Liver (tissue), 3 donors: ENCODE results near the gene PRKD1.

ENCODE experiments used
- GABPA ChIP-seq, 2 donors: IDR thresholded peaks in 1 of 2; conservative IDR thresholded peaks in 1 of 2; 2 replicates each; pipeline ENCODE4 v1.6.1; 2016; ENCODE audit warnings: antibody characterized with exemption in 2 of 2, mild to moderate bottlenecking in 1 of 2, moderate library complexity in 1 of 2
- JUND ChIP-seq, 2 donors: IDR thresholded peaks; 2 replicates each; pipeline ENCODE4 v1.6.1; 2016; ENCODE audit warnings: antibody characterized with exemption in 2 of 2
- RAD21 ChIP-seq, 2 donors: IDR thresholded peaks; 2 replicates each; pipeline ENCODE4 v1.6.1; 2016; ENCODE audit warnings: antibody characterized with exemption in 2 of 2, mild to moderate bottlenecking in 2 of 2
- SP1 ChIP-seq: IDR thresholded peaks from 2 replicates; pipeline ENCODE4 v1.6.1; 2018; ENCODE audit warnings: antibody characterized with exemption, mild to moderate bottlenecking
- YY1 ChIP-seq: IDR thresholded peaks from 2 replicates; pipeline ENCODE4 v1.6.1; 2016; ENCODE audit warnings: antibody characterized with exemption, mild to moderate bottlenecking
- TF ChIP-seq, protein P1 (sequence below): fragments of 150-350 bp; IDR thresholded peaks from 2 replicates; pipeline ENCODE4 v1.5.1; 2017; ENCODE audit warnings: improper control_type of control experiment, low read depth, low read length; ENCODE audit not compliant: missing input control
- TF ChIP-seq, protein P2 (sequence below): IDR thresholded peaks from 2 replicates; pipeline ENCODE4 v1.6.1; 2016; ENCODE audit warnings: antibody characterized with exemption
- TF ChIP-seq, protein P3 (sequence below): IDR thresholded peaks from 2 replicates; pipeline ENCODE4 v1.6.1; 2016; ENCODE audit warnings: antibody characterized with exemption, mild to moderate bottlenecking
- donor health status: healthy.
- donor health status: healthy.

GRCh38 chr14:29705801-29706200 is 221.8 kb downstream of the PRKD1 start:
- TF ChIP-seq SP1: no peak
- TF ChIP-seq YY1: no peak
- TF ChIP-seq RAD21 (IDR thresholded peaks at IDR 0.05): no peak
- TF ChIP-seq, protein P1, sequence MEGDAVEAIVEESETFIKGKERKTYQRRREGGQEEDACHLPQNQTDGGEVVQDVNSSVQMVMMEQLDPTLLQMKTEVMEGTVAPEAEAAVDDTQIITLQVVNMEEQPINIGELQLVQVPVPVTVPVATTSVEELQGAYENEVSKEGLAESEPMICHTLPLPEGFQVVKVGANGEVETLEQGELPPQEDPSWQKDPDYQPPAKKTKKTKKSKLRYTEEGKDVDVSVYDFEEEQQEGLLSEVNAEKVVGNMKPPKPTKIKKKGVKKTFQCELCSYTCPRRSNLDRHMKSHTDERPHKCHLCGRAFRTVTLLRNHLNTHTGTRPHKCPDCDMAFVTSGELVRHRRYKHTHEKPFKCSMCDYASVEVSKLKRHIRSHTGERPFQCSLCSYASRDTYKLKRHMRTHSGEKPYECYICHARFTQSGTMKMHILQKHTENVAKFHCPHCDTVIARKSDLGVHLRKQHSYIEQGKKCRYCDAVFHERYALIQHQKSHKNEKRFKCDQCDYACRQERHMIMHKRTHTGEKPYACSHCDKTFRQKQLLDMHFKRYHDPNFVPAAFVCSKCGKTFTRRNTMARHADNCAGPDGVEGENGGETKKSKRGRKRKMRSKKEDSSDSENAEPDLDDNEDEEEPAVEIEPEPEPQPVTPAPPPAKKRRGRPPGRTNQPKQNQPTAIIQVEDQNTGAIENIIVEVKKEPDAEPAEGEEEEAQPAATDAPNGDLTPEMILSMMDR: no peak
- TF ChIP-seq, protein P2, sequence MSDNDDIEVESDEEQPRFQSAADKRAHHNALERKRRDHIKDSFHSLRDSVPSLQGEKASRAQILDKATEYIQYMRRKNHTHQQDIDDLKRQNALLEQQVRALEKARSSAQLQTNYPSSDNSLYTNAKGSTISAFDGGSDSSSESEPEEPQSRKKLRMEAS: no peak
- TF ChIP-seq JUND (IDR thresholded peaks at IDR 0.05): no peak
- no peak for TF ChIP-seq GABPA (IDR thresholded peaks at IDR 0.05 in 1 of 2, conservative IDR thresholded peaks at IDR 0.05 in 1 of 2)
- TF ChIP-seq, protein P3, sequence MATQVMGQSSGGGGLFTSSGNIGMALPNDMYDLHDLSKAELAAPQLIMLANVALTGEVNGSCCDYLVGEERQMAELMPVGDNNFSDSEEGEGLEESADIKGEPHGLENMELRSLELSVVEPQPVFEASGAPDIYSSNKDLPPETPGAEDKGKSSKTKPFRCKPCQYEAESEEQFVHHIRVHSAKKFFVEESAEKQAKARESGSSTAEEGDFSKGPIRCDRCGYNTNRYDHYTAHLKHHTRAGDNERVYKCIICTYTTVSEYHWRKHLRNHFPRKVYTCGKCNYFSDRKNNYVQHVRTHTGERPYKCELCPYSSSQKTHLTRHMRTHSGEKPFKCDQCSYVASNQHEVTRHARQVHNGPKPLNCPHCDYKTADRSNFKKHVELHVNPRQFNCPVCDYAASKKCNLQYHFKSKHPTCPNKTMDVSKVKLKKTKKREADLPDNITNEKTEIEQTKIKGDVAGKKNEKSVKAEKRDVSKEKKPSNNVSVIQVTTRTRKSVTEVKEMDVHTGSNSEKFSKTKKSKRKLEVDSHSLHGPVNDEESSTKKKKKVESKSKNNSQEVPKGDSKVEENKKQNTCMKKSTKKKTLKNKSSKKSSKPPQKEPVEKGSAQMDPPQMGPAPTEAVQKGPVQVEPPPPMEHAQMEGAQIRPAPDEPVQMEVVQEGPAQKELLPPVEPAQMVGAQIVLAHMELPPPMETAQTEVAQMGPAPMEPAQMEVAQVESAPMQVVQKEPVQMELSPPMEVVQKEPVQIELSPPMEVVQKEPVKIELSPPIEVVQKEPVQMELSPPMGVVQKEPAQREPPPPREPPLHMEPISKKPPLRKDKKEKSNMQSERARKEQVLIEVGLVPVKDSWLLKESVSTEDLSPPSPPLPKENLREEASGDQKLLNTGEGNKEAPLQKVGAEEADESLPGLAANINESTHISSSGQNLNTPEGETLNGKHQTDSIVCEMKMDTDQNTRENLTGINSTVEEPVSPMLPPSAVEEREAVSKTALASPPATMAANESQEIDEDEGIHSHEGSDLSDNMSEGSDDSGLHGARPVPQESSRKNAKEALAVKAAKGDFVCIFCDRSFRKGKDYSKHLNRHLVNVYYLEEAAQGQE: no peak
